ENCODE results near the gene PSD2. TPM values are rescaled to one million over a fixed set of nuclear protein-coding genes. Genes with fewer than 3 reads are reported as not detected.

PSD2 gene
- total and polyA plus RNA-seq, 2 donors from 2014 or later, result 0.09 to 0.13 TPM

DNA sequence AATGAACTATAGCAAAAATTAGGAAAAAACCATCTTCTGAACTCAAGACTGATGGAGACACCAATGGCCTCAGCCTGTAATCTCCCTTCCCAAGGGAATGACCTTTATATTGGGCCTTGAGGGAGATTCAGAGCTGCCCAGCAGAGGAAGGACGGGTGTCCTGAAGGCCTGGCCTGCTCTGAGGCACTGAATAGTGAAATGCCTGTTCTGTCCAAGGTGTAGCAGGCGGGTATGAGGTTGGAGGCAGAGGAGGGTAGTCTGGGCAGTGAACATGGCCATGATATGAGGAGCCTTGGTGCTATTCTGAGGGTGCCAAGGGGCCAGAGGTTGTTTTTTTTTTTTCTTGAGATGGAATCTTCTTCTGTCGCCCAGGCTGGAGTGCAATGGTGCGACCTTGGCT is 25.0 kb downstream of the PSD2 start:
- DNase-seq, result peak in 1 of 5 donors; percentile 5
- no peak for FAIRE-seq

DNA sequence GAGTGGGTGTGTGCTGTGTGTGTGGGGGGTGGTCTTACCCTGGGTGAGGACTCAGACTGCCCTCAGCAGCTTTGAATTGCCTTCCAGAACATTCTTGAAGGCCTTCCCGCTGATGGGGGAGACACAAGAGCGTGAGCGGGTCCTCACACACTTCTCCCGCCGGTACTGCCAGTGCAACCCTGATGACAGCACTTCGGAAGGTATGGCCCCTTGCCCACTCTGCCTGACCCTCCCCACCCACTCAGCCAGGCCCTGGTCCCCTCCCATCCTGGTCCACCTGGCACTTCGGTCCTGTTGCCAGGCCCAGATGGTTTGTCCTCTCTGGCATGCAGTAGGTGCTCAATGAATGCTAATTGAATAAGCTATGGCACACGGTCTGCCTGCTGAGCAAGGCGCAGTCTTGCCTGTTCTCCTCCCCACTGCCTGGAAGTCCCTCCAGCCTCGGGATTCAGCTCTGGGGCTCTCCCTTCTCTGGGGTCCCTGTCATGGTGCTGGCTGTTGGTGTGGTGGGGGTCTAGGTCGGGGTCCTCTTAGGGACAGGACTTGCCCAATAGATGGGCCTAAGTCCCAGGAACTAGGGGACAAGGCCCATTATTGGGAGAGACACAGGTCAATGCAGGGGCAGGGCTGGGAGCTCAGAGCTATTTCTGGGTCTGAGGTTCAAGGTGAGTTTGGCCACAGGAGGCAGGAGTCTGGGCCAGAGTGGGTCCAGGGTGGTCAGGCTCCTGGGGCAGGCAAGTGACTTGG is 26.4 kb downstream of the PSD2 start:
- Histone ChIP-seq H3K9me3 (ENCODE audit: control insufficient read depth in 2 of 3, insufficient read depth in 1 of 3, low read length in 3 of 3) (no peaks in the 10 kb centered on the region), H3K9ac (ENCODE audit: low read length in 3 of 3) (no peak overlapping the region), H3K36me3 (ENCODE audit: control insufficient read depth in 2 of 3, insufficient read depth in 3 of 3, low read length in 3 of 3) (no peaks in the 10 kb centered on the region), H3K27ac (ENCODE audit: low read depth in 2 of 2, low read length in 2 of 2) (no peak overlapping the region), H3K27me3 (ENCODE audit: control insufficient read depth, insufficient read depth, low read length) (no peaks in the 10 kb centered on the region), H3K4me3 (ENCODE audit: low read length in 3 of 3) (no peak overlapping the region), H3K4me1 (ENCODE audit: control insufficient read depth in 2 of 3, insufficient read depth in 2 of 3, low read depth in 1 of 3, low read length in 3 of 3) (no peaks in the 10 kb centered on the region)
- DNase-seq (peak in 1 of 5 donors; percentile 39), FAIRE-seq (no peak)
- TF ChIP-seq, protein P1, sequence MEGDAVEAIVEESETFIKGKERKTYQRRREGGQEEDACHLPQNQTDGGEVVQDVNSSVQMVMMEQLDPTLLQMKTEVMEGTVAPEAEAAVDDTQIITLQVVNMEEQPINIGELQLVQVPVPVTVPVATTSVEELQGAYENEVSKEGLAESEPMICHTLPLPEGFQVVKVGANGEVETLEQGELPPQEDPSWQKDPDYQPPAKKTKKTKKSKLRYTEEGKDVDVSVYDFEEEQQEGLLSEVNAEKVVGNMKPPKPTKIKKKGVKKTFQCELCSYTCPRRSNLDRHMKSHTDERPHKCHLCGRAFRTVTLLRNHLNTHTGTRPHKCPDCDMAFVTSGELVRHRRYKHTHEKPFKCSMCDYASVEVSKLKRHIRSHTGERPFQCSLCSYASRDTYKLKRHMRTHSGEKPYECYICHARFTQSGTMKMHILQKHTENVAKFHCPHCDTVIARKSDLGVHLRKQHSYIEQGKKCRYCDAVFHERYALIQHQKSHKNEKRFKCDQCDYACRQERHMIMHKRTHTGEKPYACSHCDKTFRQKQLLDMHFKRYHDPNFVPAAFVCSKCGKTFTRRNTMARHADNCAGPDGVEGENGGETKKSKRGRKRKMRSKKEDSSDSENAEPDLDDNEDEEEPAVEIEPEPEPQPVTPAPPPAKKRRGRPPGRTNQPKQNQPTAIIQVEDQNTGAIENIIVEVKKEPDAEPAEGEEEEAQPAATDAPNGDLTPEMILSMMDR (IDR thresholded peaks at IDR 0.05; ENCODE audit: borderline replicate concordance, extremely low read depth, insufficient read depth), result no peak
- intact Hi-C loops (cut with DNase I), result no loop called here

More for the DNA sequence above, 25.0 kb downstream of the PSD2 start:
- Histone ChIP-seq H3K36me3 (ENCODE audit: control insufficient read depth in 2 of 3, insufficient read depth in 3 of 3, low read length in 3 of 3) (no peaks in the 10 kb centered on the region), H3K9ac (ENCODE audit: low read length in 3 of 3) (no peak overlapping the region), H3K27ac (ENCODE audit: low read depth in 2 of 2, low read length in 2 of 2) (no peak overlapping the region), H3K4me3 (ENCODE audit: low read length in 3 of 3) (no peak overlapping the region), H3K9me3 (ENCODE audit: control insufficient read depth in 2 of 3, insufficient read depth in 1 of 3, low read length in 3 of 3) (no peaks in the 10 kb centered on the region), H3K27me3 (ENCODE audit: control insufficient read depth, insufficient read depth, low read length) (no peaks in the 10 kb centered on the region), H3K4me1 (ENCODE audit: control insufficient read depth in 2 of 3, insufficient read depth in 2 of 3, low read depth in 1 of 3, low read length in 3 of 3) (no peaks in the 10 kb centered on the region)
- intact Hi-C loops (cut with DNase I), result no loop called here
- TF ChIP-seq, protein P1 (IDR thresholded peaks at IDR 0.05; ENCODE audit: borderline replicate concordance, extremely low read depth, insufficient read depth), result no peak

DNA sequence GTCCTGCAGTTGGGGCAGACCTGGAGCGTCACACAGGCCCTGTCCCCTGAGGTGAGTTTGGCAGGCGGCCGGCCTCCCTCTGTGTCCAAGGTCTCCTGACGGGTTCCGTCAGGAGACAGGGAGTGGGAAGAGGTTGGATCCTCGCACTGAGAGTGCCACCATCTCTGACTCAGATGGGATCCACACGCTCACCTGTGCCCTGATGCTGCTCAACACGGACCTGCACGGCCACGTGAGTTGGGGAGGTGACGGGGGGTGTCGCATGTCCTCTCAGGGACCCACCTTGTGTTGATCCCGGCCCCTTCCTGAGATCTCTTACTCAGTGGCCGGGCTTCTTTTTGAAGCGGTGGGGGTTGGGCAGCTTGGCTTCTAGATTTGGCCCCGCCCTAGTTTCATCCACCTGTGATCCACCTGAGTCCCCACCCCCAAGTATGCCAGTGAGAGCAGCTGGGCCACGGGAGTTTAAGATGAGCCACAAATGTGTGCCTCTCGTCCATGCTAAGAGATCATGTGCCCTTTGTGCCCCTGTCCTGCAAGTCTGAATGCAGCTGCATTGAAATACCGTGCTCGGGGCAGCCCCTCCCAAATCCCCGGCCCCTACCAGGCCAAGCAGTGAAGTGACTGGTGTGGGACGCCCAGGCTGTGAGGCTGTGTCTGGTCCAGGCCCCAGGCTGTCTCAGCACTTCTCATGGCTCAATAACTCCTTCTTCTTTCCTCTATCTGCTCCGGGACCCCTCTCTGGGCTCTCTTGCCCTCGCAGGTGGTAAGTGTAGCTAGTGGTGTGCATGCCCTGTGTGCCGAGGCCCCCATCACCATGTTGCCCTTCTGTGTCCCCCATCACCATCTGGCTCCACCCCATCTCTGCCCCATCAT is 27.2 kb downstream of the PSD2 start:
- TF ChIP-seq, protein P1 (IDR thresholded peaks at IDR 0.05; ENCODE audit: borderline replicate concordance, extremely low read depth, insufficient read depth), result no peak
- Histone ChIP-seq H3K4me3 (ENCODE audit: low read length in 3 of 3) (no peak overlapping the region), H3K4me1 (ENCODE audit: control insufficient read depth in 2 of 3, insufficient read depth in 2 of 3, low read depth in 1 of 3, low read length in 3 of 3) (no peaks in the 10 kb centered on the region), H3K9me3 (ENCODE audit: control insufficient read depth in 2 of 3, insufficient read depth in 1 of 3, low read length in 3 of 3) (no peaks in the 10 kb centered on the region), H3K36me3 (ENCODE audit: control insufficient read depth in 2 of 3, insufficient read depth in 3 of 3, low read length in 3 of 3) (no peaks in the 10 kb centered on the region), H3K27ac (ENCODE audit: low read depth in 2 of 2, low read length in 2 of 2) (no peak overlapping the region), H3K27me3 (ENCODE audit: control insufficient read depth, insufficient read depth, low read length) (no peaks in the 10 kb centered on the region), H3K9ac (ENCODE audit: low read length in 3 of 3) (no peak overlapping the region)
- FAIRE-seq (no peak), DNase-seq (peak in 1 of 5 donors; percentile 43)
- intact Hi-C loops (cut with DNase I), result no loop called here

All from kidney (tissue), 14 donors.